SK-N-MC (cell line): ENCODE data around the gene MOXD1.

Source experiments
- EZH2 ChIP-seq: fragments of 200-600 bp; sonication (generic); IDR thresholded peaks from one replicate; pipeline ENCODE4 v1.6.1; 2017; ENCODE audit warnings: antibody characterized with exemption
- FOXP2 ChIP-seq: optimal IDR thresholded peaks from 2 replicates; pipeline ENCODE3; 2011; ENCODE audit warnings: mild to moderate bottlenecking, moderate library complexity; ENCODE audit not compliant: insufficient read depth; ENCODE audit errors: extremely low read length, control extremely low read depth
- POLR2AphosphoS5 ChIP-seq: IDR thresholded peaks from 2 replicates; pipeline ENCODE4 v1.6.1; 2012; ENCODE audit warnings: mild to moderate bottlenecking, low read depth, low read length, borderline replicate concordance

DNA sequence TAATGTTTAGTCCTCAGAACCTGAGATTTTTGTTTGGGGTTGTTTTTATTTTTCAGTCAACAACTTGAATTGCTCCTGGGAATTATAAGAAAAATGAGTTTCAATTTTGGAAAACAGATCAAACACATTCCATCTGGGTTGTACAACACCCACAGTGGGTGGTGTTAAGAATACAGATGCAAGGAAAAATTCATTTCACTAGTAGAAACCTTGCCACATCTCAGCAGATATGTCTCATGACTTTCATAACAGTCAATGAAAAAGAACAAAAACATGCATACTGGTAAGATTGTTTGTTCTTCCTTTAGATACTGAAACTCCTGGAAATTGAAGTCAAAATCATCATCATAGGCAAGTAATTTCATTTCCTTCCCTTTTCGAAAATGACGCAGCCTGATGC lies 78.9 kb downstream of the MOXD1 start:
- no peak for TF ChIP-seq POLR2AphosphoS5
- TF ChIP-seq EZH2, result no peak
- no peak for TF ChIP-seq FOXP2
